Trophoblast cell (in vitro differentiated cells and primary cell): ENCODE results near the gene KCNJ16.

ENCODE experiments used
- DNase-seq, 2 donors: peaks; one replicate each; pipeline ENCODE4 v3.0.0-alpha.2; 2016
- H2AFZ ChIP-seq: 2 replicates; pipeline ENCODE4 v1.6.1; 2013; ENCODE audit warnings: low read length, moderate library complexity, mild to moderate bottlenecking; ENCODE audit not compliant: insufficient read depth, poor library complexity
- H2AK5ac ChIP-seq: 2 replicates; pipeline ENCODE4 v1.6.1; 2013; ENCODE audit warnings: mild to moderate bottlenecking, low read length
- H2BK120ac ChIP-seq: 2 replicates; pipeline ENCODE4 v1.6.1; 2013; ENCODE audit warnings: low read length, mild to moderate bottlenecking, moderate library complexity; ENCODE audit not compliant: insufficient read depth, poor library complexity
- H2BK12ac ChIP-seq: 2 replicates; pipeline ENCODE4 v1.6.1; 2013; ENCODE audit warnings: mild to moderate bottlenecking, low read length, moderate library complexity
- H2BK5ac ChIP-seq: 2 replicates; pipeline ENCODE4 v1.6.1; 2013; ENCODE audit warnings: low read length, low read depth, moderate library complexity, mild to moderate bottlenecking; ENCODE audit not compliant: poor library complexity
- H3K14ac ChIP-seq: 2 replicates; pipeline ENCODE4 v1.6.1; 2013; ENCODE audit warnings: mild to moderate bottlenecking, low read length
- H3K18ac ChIP-seq: 2 replicates; pipeline ENCODE4 v1.6.1; 2013; ENCODE audit warnings: mild to moderate bottlenecking, low read length
- H3K23ac ChIP-seq: 2 replicates; pipeline ENCODE4 v1.6.1; 2013; ENCODE audit warnings: low read length
- H3K27ac ChIP-seq: 2 replicates; pipeline ENCODE4 v1.5.1; 2013; ENCODE audit warnings: low read depth, mild to moderate bottlenecking, inconsistent platforms, low read length, moderate library complexity
- H3K27me3 ChIP-seq: 2 replicates; pipeline ENCODE4 v1.6.1; 2013; ENCODE audit warnings: inconsistent platforms, mild to moderate bottlenecking, low read length, moderate library complexity; ENCODE audit not compliant: insufficient read depth
- H3K36me3 ChIP-seq, 2 experiments: 1 replicate in 1 of 2; 2 replicates in 1 of 2; pipeline ENCODE4 v1.6.1; 2013; ENCODE audit warnings: low read length in 2 of 2, mild to moderate bottlenecking in 2 of 2, moderate library complexity in 1 of 2; ENCODE audit not compliant: insufficient read depth in 2 of 2, control insufficient read depth in 1 of 2
- H3K4ac ChIP-seq: 2 replicates; pipeline ENCODE4 v1.6.1; 2013; ENCODE audit warnings: low read depth, mild to moderate bottlenecking, low read length, moderate library complexity
- H3K4me1 ChIP-seq, 2 experiments: 1 replicate in 1 of 2; 2 replicates in 1 of 2; pipeline ENCODE4 v1.6.1; 2013; ENCODE audit warnings: low read length in 2 of 2, mild to moderate bottlenecking in 2 of 2, moderate library complexity in 1 of 2; ENCODE audit not compliant: insufficient read depth in 2 of 2, control insufficient read depth in 1 of 2
- H3K4me2 ChIP-seq: 2 replicates; pipeline ENCODE4 v1.6.1; 2013; ENCODE audit warnings: inconsistent platforms, mild to moderate bottlenecking, low read length, moderate library complexity
- H3K4me3 ChIP-seq: 2 replicates; pipeline ENCODE4 v1.5.1; 2013; ENCODE audit warnings: mild to moderate bottlenecking, low read depth, low read length, inconsistent platforms
- H3K79me1 ChIP-seq: one replicate; pipeline ENCODE4 v1.6.1; 2013; ENCODE audit warnings: low read length
- H3K79me2 ChIP-seq: 2 replicates; pipeline ENCODE4 v1.6.1; 2013; ENCODE audit warnings: low read length, mild to moderate bottlenecking; ENCODE audit not compliant: control insufficient read depth, insufficient read depth, poor library complexity
- H3K9ac ChIP-seq: 2 replicates; pipeline ENCODE4 v1.6.1; 2013; ENCODE audit warnings: mild to moderate bottlenecking, low read length
- H3K9me3 ChIP-seq: 2 replicates; pipeline ENCODE4 v1.6.1; 2013; ENCODE audit warnings: low read depth, mild to moderate bottlenecking, control low read depth, inconsistent platforms, low read length; ENCODE audit not compliant: insufficient read depth
- H4K12ac ChIP-seq: 2 replicates; pipeline ENCODE4 v1.6.1; 2013; ENCODE audit warnings: low read depth, mild to moderate bottlenecking, low read length, moderate library complexity
- H4K8ac ChIP-seq: 2 replicates; pipeline ENCODE4 v1.6.1; 2013; ENCODE audit warnings: low read depth, mild to moderate bottlenecking, low read length, moderate library complexity
- H4K91ac ChIP-seq: one replicate; pipeline ENCODE4 v1.6.1; 2013; ENCODE audit warnings: low read depth, mild to moderate bottlenecking, low read length, moderate library complexity
- WGBS: extraction: QIAGEN DNeasy Blood & Tissue Kit; methylation state at CpG from one replicate; pipeline ENCODE4 v1.1.7; 2013; ENCODE audit warnings: missing lambda C conversion rate; ENCODE audit not compliant: insufficient read length, insufficient coverage; ENCODE audit errors: extremely low coverage; 5-methylcytosine and 5-hydroxymethylcytosine counted together

Gene KCNJ16

DNA sequence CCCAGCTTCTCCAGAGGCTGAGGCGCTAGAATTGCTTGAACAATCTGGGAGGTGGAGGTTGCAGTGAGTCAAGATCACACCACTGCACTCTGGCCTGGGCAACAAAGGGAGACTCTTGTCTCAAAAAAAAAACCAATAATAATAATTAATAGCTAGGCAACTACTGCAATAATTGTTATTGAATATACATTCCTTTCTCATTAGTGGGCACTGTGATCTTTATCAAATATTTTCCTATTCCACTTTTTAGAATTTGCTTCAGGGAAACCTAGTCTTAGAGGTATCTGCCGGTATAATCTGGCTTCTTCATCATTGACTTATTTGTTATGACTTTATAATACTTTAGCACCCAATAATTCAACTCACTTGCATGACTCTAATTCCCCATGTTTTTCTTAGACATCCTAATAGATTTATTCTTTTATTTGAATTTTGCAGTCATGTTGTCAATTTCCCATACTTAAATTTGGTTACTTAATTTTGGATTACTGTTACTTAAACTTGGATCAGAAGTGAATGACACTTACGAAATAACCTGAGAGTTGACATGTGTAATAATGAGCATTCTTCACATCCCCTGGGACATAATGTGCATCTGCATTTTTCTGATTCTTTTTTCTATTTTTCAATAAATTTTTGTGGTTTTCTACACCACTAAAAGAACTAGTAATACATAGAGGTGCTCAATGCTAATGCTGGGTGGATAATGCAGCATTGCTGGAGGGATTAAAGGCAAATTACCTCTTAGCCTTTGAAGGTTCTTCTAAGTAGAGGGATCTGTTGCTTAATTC, 25.0 kb upstream of the KCNJ16 start:
- Histone ChIP-seq H3K4ac (no peak overlapping the region), H2BK12ac (no peak overlapping the region), H3K27ac (no peak overlapping the region), H2BK5ac (no peak overlapping the region), H3K79me1 (no peaks in the 10 kb centered on the region), H2AFZ (no peak overlapping the region), H3K4me3 (no peak overlapping the region), H3K9me3 (no peaks in the 10 kb centered on the region), H2AK5ac (no peak overlapping the region), H3K4me2 (no peak overlapping the region), H4K91ac (no peak overlapping the region), H4K8ac (no peak overlapping the region), H3K14ac (no peak overlapping the region), H3K4me1 (peaks cover 2 to 4% of the 10 kb centered on the region in 2 experiments), H3K18ac (no peak overlapping the region), H3K27me3 (no peaks in the 10 kb centered on the region), H3K23ac (no peak overlapping the region), H3K9ac (no peak overlapping the region), H3K36me3 (no peaks in the 10 kb centered on the region), H2BK120ac (no peak overlapping the region), H3K79me2 (no peaks in the 10 kb centered on the region), H4K12ac (no peak overlapping the region)
- no CpG with 5 or more reads among the region's 3 CpGs for WGBS
- DNase-seq = peak in 1 of 2 donors; percentile 66

DNA sequence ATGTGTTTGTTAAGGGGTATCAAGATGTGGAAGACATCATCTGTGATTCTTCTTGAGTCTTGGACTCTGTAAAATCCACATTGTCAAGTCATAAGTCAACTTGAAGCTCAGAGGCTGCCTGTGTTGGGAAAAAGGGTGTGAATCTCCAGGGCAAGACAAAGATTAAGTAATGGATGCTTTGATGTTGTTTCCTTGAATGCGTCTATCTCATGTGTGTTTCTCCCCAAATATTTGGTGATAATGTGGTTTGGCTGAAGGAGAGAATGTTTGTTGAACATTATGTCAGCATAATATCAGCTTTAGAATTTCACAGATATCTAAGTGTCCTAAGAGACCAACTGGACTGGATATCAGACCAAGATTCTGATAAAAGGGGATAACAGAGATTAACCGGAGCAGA, 24.1 kb upstream of the KCNJ16 start:
- no peak overlapping the region for H3K27ac ChIP-seq
- no peak overlapping the region for H2AK5ac ChIP-seq
- H3K14ac ChIP-seq = no peak overlapping the region
- no peak overlapping the region for H3K4me2 ChIP-seq
- no peak overlapping the region for H2BK5ac ChIP-seq
- no peaks in the 10 kb centered on the region for H3K36me3 ChIP-seq
- no peak overlapping the region for H4K12ac ChIP-seq
- H3K79me1 ChIP-seq = no peaks in the 10 kb centered on the region
- no peaks in the 10 kb centered on the region for H3K79me2 ChIP-seq
- H2BK120ac ChIP-seq = no peak overlapping the region
- DNase-seq = no peak
- no peak overlapping the region for H3K4ac ChIP-seq
- H2AFZ ChIP-seq = no peak overlapping the region
- H2BK12ac ChIP-seq = no peak overlapping the region
- no peak overlapping the region for H3K4me3 ChIP-seq
- WGBS = no CpG with 5 or more reads among the region's 2 CpGs
- H3K9me3 ChIP-seq = no peaks in the 10 kb centered on the region
- H4K8ac ChIP-seq = no peak overlapping the region
- H3K27me3 ChIP-seq = no peaks in the 10 kb centered on the region
- H3K9ac ChIP-seq = no peak overlapping the region
- H3K18ac ChIP-seq = no peak overlapping the region
- no peak overlapping the region for H3K23ac ChIP-seq
- peaks cover 2 to 4% of the 10 kb centered on the region in 2 experiments for H3K4me1 ChIP-seq
- H4K91ac ChIP-seq = no peak overlapping the region

- Histone ChIP-seq H4K12ac (no peak overlapping the region), H2AFZ (no peak overlapping the region), H4K91ac (no peak overlapping the region), H2BK120ac (no peak overlapping the region), H3K14ac (no peak overlapping the region), H3K4me2 (no peak overlapping the region), H2AK5ac (no peak overlapping the region), H3K27me3 (no peaks in the 10 kb centered on the region), H4K8ac (no peak overlapping the region), H3K4me1 (peaks cover 2 to 4% of the 10 kb centered on the region in 2 experiments), H3K79me1 (no peaks in the 10 kb centered on the region), H3K9ac (no peak overlapping the region), H3K27ac (no peak overlapping the region), H3K4me3 (no peak overlapping the region), H3K79me2 (no peaks in the 10 kb centered on the region), H3K4ac (no peak overlapping the region), H3K18ac (no peak overlapping the region), H2BK12ac (no peak overlapping the region), H2BK5ac (no peak overlapping the region), H3K36me3 (no peaks in the 10 kb centered on the region), H3K23ac (no peak overlapping the region), H3K9me3 (no peaks in the 10 kb centered on the region)
- WGBS = no CpG with 5 or more reads among the region's 13 CpGs
- no peak for DNase-seq
These were observed 21.5 kb upstream of the KCNJ16 start for GRCh38 chr17:70053241-70054234.

DNA sequence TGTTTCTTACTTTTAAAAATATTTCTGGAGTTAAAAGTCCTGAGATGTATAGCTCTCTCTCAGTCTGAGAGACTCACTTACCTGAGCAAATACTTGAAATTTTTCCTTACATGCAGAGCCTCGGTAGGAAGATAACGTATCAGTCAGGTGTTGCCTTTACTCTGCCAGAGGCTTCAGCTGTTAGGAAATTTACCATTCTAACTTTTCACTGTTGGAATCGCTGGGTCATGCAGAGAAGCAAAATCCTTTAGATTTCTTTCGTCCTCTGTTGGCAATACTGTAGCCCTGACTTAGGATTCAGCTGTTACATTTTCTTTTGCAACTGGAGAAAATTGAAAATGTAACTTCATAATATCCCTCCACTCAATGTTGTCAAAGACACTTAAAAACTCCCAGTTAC, 20.0 kb upstream of the KCNJ16 start:
- Histone ChIP-seq H3K4me2 (no peak overlapping the region), H3K27ac (no peak overlapping the region), H2BK120ac (no peak overlapping the region), H4K12ac (no peak overlapping the region), H3K4me1 (peaks cover 2 to 4% of the 10 kb centered on the region in 2 experiments), H3K4ac (no peak overlapping the region), H3K18ac (no peak overlapping the region), H4K8ac (no peak overlapping the region), H3K9ac (no peak overlapping the region), H2AK5ac (no peak overlapping the region), H3K9me3 (no peaks in the 10 kb centered on the region), H3K79me2 (no peaks in the 10 kb centered on the region), H3K36me3 (no peaks in the 10 kb centered on the region), H3K79me1 (no peaks in the 10 kb centered on the region), H3K14ac (no peak overlapping the region), H4K91ac (no peak overlapping the region), H3K4me3 (no peak overlapping the region), H2BK12ac (no peak overlapping the region), H2BK5ac (no peak overlapping the region), H2AFZ (no peak overlapping the region), H3K23ac (no peak overlapping the region), H3K27me3 (no peaks in the 10 kb centered on the region)
- WGBS = no CpG with 5 or more reads among the region's 4 CpGs
- DNase-seq = peak; percentile 42 to 79
